K562 (cell line): ENCODE results near the gene STK4. TPM values are rescaled to one million over a fixed set of nuclear protein-coding genes. Genes with fewer than 3 reads are reported as not detected.

Experiments
- ASH1L ChIP-seq: fragments of 450-650 bp; IDR thresholded peaks from 2 replicates; pipeline ENCODE4 v1.6.1; 2018; ENCODE audit warnings: borderline replicate concordance, mild to moderate bottlenecking, low read depth; ENCODE audit not compliant: partially characterized antibody
- CTBP1 ChIP-seq: fragments of 450-650 bp; IDR thresholded peaks from 2 replicates; pipeline ENCODE4 v1.6.1; 2016; ENCODE audit warnings: borderline replicate concordance
- DPF2 ChIP-seq: fragments of 450-650 bp; IDR thresholded peaks from 2 replicates; pipeline ENCODE4 v1.6.1; 2016
- EP400 ChIP-seq: fragments of 450-650 bp; IDR thresholded peaks from 2 replicates; pipeline ENCODE4 v1.6.1; 2017; ENCODE audit warnings: antibody characterized with exemption, mild to moderate bottlenecking, moderate library complexity
- HEY1 ChIP-seq: fragments of 250-450 bp; sonication (Bioruptor Pico); IDR thresholded peaks from 2 replicates; pipeline ENCODE4 v1.5.0; 2020; ENCODE audit warnings: mild to moderate bottlenecking, moderate library complexity, borderline replicate concordance
- HNRNPL ChIP-seq: fragments of 200-400 bp; formaldehyde crosslinking; IDR thresholded peaks from 2 replicates; pipeline ENCODE4 v1.6.1; 2017; ENCODE audit warnings: low read depth, mild to moderate bottlenecking, low read length
- NFIC ChIP-seq: fragments of 450-650 bp; IDR thresholded peaks from 2 replicates; pipeline ENCODE4 v1.6.1; 2017; ENCODE audit warnings: mild to moderate bottlenecking, inconsistent platforms
- PPARD ChIP-seq: fragments of 250-450 bp; sonication (Bioruptor Pico); IDR thresholded peaks from 2 replicates; pipeline ENCODE4 v1.8.0; 2022; ENCODE audit warnings: inconsistent platforms, mild to moderate bottlenecking, moderate library complexity
- RAD51 ChIP-seq: fragments of 450-650 bp; IDR thresholded peaks from 2 replicates; pipeline ENCODE4 v1.7.1; 2016; ENCODE audit warnings: low read depth, mild to moderate bottlenecking, borderline replicate concordance
- SMARCA5 ChIP-seq: fragments of 450-650 bp; IDR thresholded peaks from 2 replicates; pipeline ENCODE4 v1.6.1; 2016
- SRSF9 ChIP-seq: fragments of 200-400 bp; formaldehyde crosslinking; IDR thresholded peaks from 2 replicates; pipeline ENCODE4 v1.6.1; 2017; ENCODE audit warnings: low read depth, low read length, borderline replicate concordance
- SUPT5H ChIP-seq: fragments of 450-650 bp; IDR thresholded peaks from 2 replicates; pipeline ENCODE4 v1.6.1; 2016
- TAF1 ChIP-seq: IDR thresholded peaks from 2 replicates; pipeline ENCODE4 v1.6.1; 2011; ENCODE audit warnings: mild to moderate bottlenecking, low read length, moderate library complexity; ENCODE audit not compliant: insufficient read depth, control insufficient read depth, severe bottlenecking; ENCODE audit errors: extremely low read depth
- ZNF644 ChIP-seq: fragments of 200-800 bp; sonication (Bioruptor generic); IDR thresholded peaks from 2 replicates; pipeline ENCODE4 v1.6.1; 2016; ENCODE audit warnings: low read depth, missing genetic modification characterization, missing compliant biosample characterization
- ZSCAN29 ChIP-seq: fragments of 450-650 bp; IDR thresholded peaks from 2 replicates; pipeline ENCODE4 v1.6.1; 2017
- polyA plus RNA-seq, 8 experiments: library from polyadenylated mRNA; depleted of rRNA in 4 of 8; stranded (reverse) in 5 of 8; unstranded in 3 of 8; fragments of >200 nt; fragmentation: Nextera tagmentation in 2 of 8; fragmentation: Illumina TruSeq in 1 of 8; extraction: Ambion mirVana in 2 of 8; extraction: Trizol in 1 of 8; gene quantifications; 2 replicates each; pipeline versions ENCODE4 v1.2.1 to v1.2.3, GENCODE V29; 2011 to 2014; ENCODE audit warnings: inconsistent platforms in 1 of 8, missing spikeins in 1 of 8
- total RNA-seq, 7 experiments: library from RNA; depleted of rRNA in 6 of 7; stranded (reverse); fragments of >200 nt in 6 of 7; fragmentation: Illumina TruSeq in 2 of 7; extraction: Trizol in 2 of 7; gene quantifications; 2 replicates each; pipeline versions ENCODE4 v1.2.1 to v1.2.3, GENCODE V29; 2011 to 2021; ENCODE audit warnings: low replicate concordance in 1 of 7
- TF ChIP-seq, protein P1 (sequence below): fragments of 200-800 bp; sonication (Bioruptor generic); IDR thresholded peaks from 2 replicates; pipeline ENCODE4 v1.6.1; 2017; ENCODE audit warnings: missing genetic modification characterization, missing compliant biosample characterization
- TF ChIP-seq, protein P2 (sequence below): fragments of 250-450 bp; sonication (Bioruptor Pico); IDR thresholded peaks from 2 replicates; pipeline ENCODE4 v1.5.0; 2021
- TF ChIP-seq, protein P3 (sequence below): sonication (generic); formaldehyde crosslinking; IDR thresholded peaks from 2 replicates; pipeline ENCODE4 v1.8.0; 2023; ENCODE audit warnings: mild to moderate bottlenecking, missing genetic modification reagents
- TF ChIP-seq, protein P4 (sequence below): fragments of 250-450 bp; sonication (Bioruptor Pico); IDR thresholded peaks from 2 replicates; pipeline ENCODE4 v1.9.0; 2021; ENCODE audit warnings: mild to moderate bottlenecking, inconsistent platforms
- TF ChIP-seq, protein P5 (sequence below): sonication (generic); formaldehyde crosslinking; IDR thresholded peaks from 2 replicates; pipeline ENCODE4 v1.8.0; 2022; ENCODE audit warnings: mild to moderate bottlenecking, missing genetic modification reagents
- TF ChIP-seq, protein P6 (sequence below): fragments of 250-450 bp; sonication (Bioruptor Pico); IDR thresholded peaks from 2 replicates; pipeline ENCODE4 v1.8.0; 2022; ENCODE audit warnings: moderate library complexity, mild to moderate bottlenecking, inconsistent platforms

Gene STK4
- total and polyA plus RNA-seq, 9 of the 15 experiments (the other 6 are each of a cell fraction or from before 2014, with no cell fraction given) = 11.9 to 30.6 (median 22.2) TPM

DNA sequence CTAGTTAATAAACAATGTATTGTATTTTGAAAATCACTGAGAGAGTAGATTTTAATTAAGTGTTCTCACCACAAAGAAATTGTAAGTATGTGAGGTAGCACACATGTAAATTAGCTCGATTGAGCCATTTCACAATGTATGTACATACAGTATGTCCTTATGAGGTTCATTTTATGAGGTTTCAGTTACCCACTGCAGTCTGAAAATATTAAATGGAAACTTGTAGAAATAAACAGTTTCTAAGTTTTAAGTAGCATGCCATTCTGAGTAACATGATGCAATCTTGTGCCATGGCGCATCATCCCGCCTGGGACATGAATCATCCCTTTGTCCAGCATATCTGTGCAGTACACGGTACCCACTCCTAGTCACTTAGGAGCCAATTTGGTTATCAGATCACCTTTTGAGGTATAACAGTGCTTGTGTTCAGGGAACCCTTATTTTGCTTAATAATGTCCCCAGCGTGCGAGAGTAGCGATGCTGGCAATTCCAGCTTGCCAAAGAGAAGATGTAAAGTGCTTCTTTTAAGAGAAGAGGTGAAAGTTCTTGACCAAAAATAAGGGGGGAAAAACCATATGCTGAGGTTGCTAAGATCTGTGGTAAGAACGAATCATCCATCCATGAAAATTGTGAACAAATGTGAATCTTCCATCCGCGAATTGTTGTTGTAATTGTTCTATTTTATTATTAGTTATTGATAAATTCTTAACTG, 69.9 kb downstream of the STK4 start (continued):
- TF ChIP-seq TAF1 (no peak), ZSCAN29 (no peak), PPARD (CRISPR knock-in tag) (no peak), ZNF644 (tag) (no peak), ASH1L (no peak), HEY1 (CRISPR knock-in tag) (no peak), SMARCA5 (no peak), SUPT5H (no peak), DPF2 (peak; percentile 90), SRSF9 (no peak), CTBP1 (peak; percentile 94), HNRNPL (no peak), EP400 (peak; percentile 87), NFIC (no peak), RAD51 (0 out of 2 replicates have a peak, but pooled peaks have one; percentile 18)
- TF ChIP-seq, protein P1, sequence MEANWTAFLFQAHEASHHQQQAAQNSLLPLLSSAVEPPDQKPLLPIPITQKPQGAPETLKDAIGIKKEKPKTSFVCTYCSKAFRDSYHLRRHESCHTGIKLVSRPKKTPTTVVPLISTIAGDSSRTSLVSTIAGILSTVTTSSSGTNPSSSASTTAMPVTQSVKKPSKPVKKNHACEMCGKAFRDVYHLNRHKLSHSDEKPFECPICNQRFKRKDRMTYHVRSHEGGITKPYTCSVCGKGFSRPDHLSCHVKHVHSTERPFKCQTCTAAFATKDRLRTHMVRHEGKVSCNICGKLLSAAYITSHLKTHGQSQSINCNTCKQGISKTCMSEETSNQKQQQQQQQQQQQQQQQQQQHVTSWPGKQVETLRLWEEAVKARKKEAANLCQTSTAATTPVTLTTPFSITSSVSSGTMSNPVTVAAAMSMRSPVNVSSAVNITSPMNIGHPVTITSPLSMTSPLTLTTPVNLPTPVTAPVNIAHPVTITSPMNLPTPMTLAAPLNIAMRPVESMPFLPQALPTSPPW = peak; percentile 29; the same call in 1 of the 2 replicates
- TF ChIP-seq, protein P2, sequence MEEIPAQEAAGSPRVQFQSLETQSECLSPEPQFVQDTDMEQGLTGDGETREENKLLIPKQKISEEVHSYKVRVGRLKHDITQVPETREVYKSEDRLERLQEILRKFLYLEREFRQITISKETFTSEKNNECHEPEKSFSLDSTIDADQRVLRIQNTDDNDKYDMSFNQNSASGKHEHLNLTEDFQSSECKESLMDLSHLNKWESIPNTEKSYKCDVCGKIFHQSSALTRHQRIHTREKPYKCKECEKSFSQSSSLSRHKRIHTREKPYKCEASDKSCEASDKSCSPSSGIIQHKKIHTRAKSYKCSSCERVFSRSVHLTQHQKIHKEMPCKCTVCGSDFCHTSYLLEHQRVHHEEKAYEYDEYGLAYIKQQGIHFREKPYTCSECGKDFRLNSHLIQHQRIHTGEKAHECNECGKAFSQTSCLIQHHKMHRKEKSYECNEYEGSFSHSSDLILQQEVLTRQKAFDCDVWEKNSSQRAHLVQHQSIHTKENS (CRISPR knock-in tag) = no peak
- TF ChIP-seq, protein P3, sequence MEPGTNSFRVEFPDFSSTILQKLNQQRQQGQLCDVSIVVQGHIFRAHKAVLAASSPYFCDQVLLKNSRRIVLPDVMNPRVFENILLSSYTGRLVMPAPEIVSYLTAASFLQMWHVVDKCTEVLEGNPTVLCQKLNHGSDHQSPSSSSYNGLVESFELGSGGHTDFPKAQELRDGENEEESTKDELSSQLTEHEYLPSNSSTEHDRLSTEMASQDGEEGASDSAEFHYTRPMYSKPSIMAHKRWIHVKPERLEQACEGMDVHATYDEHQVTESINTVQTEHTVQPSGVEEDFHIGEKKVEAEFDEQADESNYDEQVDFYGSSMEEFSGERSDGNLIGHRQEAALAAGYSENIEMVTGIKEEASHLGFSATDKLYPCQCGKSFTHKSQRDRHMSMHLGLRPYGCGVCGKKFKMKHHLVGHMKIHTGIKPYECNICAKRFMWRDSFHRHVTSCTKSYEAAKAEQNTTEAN (CRISPR knock-in tag) = no peak
- TF ChIP-seq, protein P4, sequence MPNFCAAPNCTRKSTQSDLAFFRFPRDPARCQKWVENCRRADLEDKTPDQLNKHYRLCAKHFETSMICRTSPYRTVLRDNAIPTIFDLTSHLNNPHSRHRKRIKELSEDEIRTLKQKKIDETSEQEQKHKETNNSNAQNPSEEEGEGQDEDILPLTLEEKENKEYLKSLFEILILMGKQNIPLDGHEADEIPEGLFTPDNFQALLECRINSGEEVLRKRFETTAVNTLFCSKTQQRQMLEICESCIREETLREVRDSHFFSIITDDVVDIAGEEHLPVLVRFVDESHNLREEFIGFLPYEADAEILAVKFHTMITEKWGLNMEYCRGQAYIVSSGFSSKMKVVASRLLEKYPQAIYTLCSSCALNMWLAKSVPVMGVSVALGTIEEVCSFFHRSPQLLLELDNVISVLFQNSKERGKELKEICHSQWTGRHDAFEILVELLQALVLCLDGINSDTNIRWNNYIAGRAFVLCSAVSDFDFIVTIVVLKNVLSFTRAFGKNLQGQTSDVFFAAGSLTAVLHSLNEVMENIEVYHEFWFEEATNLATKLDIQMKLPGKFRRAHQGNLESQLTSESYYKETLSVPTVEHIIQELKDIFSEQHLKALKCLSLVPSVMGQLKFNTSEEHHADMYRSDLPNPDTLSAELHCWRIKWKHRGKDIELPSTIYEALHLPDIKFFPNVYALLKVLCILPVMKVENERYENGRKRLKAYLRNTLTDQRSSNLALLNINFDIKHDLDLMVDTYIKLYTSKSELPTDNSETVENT (CRISPR knock-in tag) = no peak
- TF ChIP-seq, protein P5, sequence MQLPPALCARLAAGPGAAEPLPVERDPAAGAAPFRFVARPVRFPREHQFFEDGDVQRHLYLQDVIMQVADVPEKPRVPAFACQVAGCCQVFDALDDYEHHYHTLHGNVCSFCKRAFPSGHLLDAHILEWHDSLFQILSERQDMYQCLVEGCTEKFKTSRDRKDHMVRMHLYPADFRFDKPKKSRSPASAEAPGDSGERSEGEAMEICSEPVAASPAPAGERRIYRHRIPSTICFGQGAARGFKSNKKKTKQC (CRISPR knock-in tag) = no peak
- TF ChIP-seq, protein P6, sequence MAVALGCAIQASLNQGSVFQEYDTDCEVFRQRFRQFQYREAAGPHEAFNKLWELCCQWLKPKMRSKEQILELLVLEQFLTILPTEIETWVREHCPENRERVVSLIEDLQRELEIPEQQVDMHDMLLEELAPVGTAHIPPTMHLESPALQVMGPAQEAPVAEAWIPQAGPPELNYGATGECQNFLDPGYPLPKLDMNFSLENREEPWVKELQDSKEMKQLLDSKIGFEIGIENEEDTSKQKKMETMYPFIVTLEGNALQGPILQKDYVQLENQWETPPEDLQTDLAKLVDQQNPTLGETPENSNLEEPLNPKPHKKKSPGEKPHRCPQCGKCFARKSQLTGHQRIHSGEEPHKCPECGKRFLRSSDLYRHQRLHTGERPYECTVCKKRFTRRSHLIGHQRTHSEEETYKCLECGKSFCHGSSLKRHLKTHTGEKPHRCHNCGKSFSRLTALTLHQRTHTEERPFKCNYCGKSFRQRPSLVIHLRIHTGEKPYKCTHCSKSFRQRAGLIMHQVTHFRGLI = no peak
